Ishikawa (cell line): Measurements from ENCODE around the gene LRRC71.

ENCODE experiments used
- CEBPB ChIP-seq: IDR thresholded peaks from 2 replicates; pipeline ENCODE4 v1.6.1; 2012
- CREB1 ChIP-seq: IDR thresholded peaks from 2 replicates; pipeline ENCODE4 v1.6.1; 2012; ENCODE audit warnings: low read depth
- EGR1 ChIP-seq: IDR thresholded peaks from 2 replicates; pipeline ENCODE4 v1.6.1; 2012
- EP300 ChIP-seq: IDR thresholded peaks from 2 replicates; pipeline ENCODE4 v1.6.1; 2012; ENCODE audit warnings: borderline replicate concordance
- FOXM1 ChIP-seq: IDR thresholded peaks from 2 replicates; pipeline ENCODE4 v1.6.1; 2012; ENCODE audit warnings: low read depth, borderline replicate concordance
- MAX ChIP-seq: IDR thresholded peaks from 2 replicates; pipeline ENCODE4 v1.6.1; 2012
- NFIC ChIP-seq: IDR thresholded peaks from 2 replicates; pipeline ENCODE4 v1.6.1; 2012
- RAD21 ChIP-seq: IDR thresholded peaks from 2 replicates; pipeline ENCODE4 v1.6.1; 2012; ENCODE audit warnings: low read depth
- REST ChIP-seq: IDR thresholded peaks from 2 replicates; pipeline ENCODE4 v1.6.1; 2012; ENCODE audit warnings: low read depth, mild to moderate bottlenecking
- TAF1 ChIP-seq: IDR thresholded peaks from 2 replicates; pipeline ENCODE4 v1.6.1; 2012; ENCODE audit warnings: low read depth, mild to moderate bottlenecking
- TCF12 ChIP-seq: IDR thresholded peaks from 2 replicates; pipeline ENCODE4 v1.6.1; 2012; ENCODE audit warnings: low read depth
- TEAD4 ChIP-seq: IDR thresholded peaks from 2 replicates; pipeline ENCODE4 v1.6.1; 2012
- USF1 ChIP-seq: IDR thresholded peaks from 2 replicates; pipeline ENCODE4 v1.6.1; 2012
- YY1 ChIP-seq: IDR thresholded peaks from 2 replicates; pipeline ENCODE4 v1.6.1; 2012; ENCODE audit warnings: low read depth
- ZBTB7A ChIP-seq: IDR thresholded peaks from 2 replicates; pipeline ENCODE4 v1.6.1; 2012; ENCODE audit warnings: low read depth

Gene LRRC71

GRCh38 chr1:156884560-156885184 lies 35.8 kb upstream of the LRRC71 start:
- TF ChIP-seq TAF1 = no peak
- TF ChIP-seq NFIC = no peak
- no peak for TF ChIP-seq FOXM1
- no peak for TF ChIP-seq TCF12
- no peak for TF ChIP-seq RAD21
- TF ChIP-seq CEBPB = no peak
- no peak for TF ChIP-seq USF1
- TF ChIP-seq CREB1 = no peak
- no peak for TF ChIP-seq ZBTB7A
- no peak for TF ChIP-seq YY1
- TF ChIP-seq EP300 = no peak
- no peak for TF ChIP-seq REST
- TF ChIP-seq MAX = no peak
- TF ChIP-seq EGR1 = no peak

- TF ChIP-seq USF1 (no peak), ZBTB7A (no peak), CEBPB (no peak), RAD21 (no peak), REST (no peak), CREB1 (no peak), EGR1 (no peak), MAX (no peak), TEAD4 (no peak), NFIC (no peak), YY1 (no peak), TCF12 (no peak), TAF1 (no peak), EP300 (no peak), FOXM1 (no peak)
Observed at GRCh38 chr1:156885314-156885713, 35.1 kb upstream of the LRRC71 start.

- TF ChIP-seq USF1 (no peak), ZBTB7A (no peak), FOXM1 (no peak), NFIC (no peak), YY1 (no peak), RAD21 (no peak)
Observed at GRCh38 chr1:156885880-156886355, 34.5 kb upstream of the LRRC71 start.

- no peak for TF ChIP-seq TEAD4
Observed at GRCh38 chr1:156886583-156887281, 33.7 kb upstream of the LRRC71 start.

GRCh38 chr1:156887317-156887716 lies 33.1 kb upstream of the LRRC71 start:
- TF ChIP-seq YY1 = no peak
- TF ChIP-seq TEAD4 = no peak
- TF ChIP-seq NFIC = no peak
- no peak for TF ChIP-seq USF1
- no peak for TF ChIP-seq TCF12
- TF ChIP-seq RAD21 = no peak
- TF ChIP-seq EGR1 = no peak
- no peak for TF ChIP-seq EP300
- no peak for TF ChIP-seq MAX
- TF ChIP-seq CEBPB = no peak
